HCT116 (cell line): ENCODE results near the gene PCGF5.
A peak's percentile ranks its signal among the peaks of the same experiment; 100 is the strongest.

Experiments used
- CEBPB ChIP-seq: IDR thresholded peaks from 2 replicates; pipeline ENCODE4 v1.6.1; 2012; ENCODE audit warnings: low read depth
- CTCF ChIP-seq, 3 experiments: fragments of 200-600 bp in 1 of 3; sonication (generic) in 1 of 3; IDR thresholded peaks in 2 of 3; conservative IDR thresholded peaks in 1 of 3; 2 replicates each; pipeline ENCODE4 v1.5.1; 2012 to 2017; ENCODE audit warnings: low read depth in 2 of 3, low read length in 2 of 3, antibody characterized with exemption in 1 of 3, borderline replicate concordance in 1 of 3, control low read depth in 1 of 3, mild to moderate bottlenecking in 1 of 3, mixed read lengths in 1 of 3, mixed run types in 1 of 3, moderate library complexity in 1 of 3; ENCODE audit not compliant: insufficient read depth in 1 of 3
- POLR2A ChIP-seq: IDR thresholded peaks from 2 replicates; pipeline ENCODE4 v1.7.0; 2011; ENCODE audit warnings: borderline replicate concordance; ENCODE audit not compliant: insufficient read depth, insufficient read length; ENCODE audit errors: extremely low read depth
- SIN3A ChIP-seq: IDR thresholded peaks from 2 replicates; pipeline ENCODE4 v1.6.1; 2012; ENCODE audit warnings: low read depth
- TCF7L2 ChIP-seq: IDR thresholded peaks from 2 replicates; pipeline ENCODE4 v1.7.0; 2011; ENCODE audit warnings: borderline replicate concordance, inconsistent platforms; ENCODE audit not compliant: insufficient read depth, insufficient read length; ENCODE audit errors: extremely low read depth
- YY1 ChIP-seq: IDR thresholded peaks from 2 replicates; pipeline ENCODE4 v1.6.1; 2011; ENCODE audit warnings: low read length, low read depth, moderate library complexity, mild to moderate bottlenecking; ENCODE audit not compliant: insufficient replicate concordance; ENCODE audit errors: extremely low read depth
- TF ChIP-seq, protein P1 (sequence below): IDR thresholded peaks from 2 replicates; pipeline ENCODE4 v1.6.1; 2012
- TF ChIP-seq, protein P2 (sequence below): IDR thresholded peaks from 2 replicates; pipeline ENCODE4 v1.6.1; 2012

DNA sequence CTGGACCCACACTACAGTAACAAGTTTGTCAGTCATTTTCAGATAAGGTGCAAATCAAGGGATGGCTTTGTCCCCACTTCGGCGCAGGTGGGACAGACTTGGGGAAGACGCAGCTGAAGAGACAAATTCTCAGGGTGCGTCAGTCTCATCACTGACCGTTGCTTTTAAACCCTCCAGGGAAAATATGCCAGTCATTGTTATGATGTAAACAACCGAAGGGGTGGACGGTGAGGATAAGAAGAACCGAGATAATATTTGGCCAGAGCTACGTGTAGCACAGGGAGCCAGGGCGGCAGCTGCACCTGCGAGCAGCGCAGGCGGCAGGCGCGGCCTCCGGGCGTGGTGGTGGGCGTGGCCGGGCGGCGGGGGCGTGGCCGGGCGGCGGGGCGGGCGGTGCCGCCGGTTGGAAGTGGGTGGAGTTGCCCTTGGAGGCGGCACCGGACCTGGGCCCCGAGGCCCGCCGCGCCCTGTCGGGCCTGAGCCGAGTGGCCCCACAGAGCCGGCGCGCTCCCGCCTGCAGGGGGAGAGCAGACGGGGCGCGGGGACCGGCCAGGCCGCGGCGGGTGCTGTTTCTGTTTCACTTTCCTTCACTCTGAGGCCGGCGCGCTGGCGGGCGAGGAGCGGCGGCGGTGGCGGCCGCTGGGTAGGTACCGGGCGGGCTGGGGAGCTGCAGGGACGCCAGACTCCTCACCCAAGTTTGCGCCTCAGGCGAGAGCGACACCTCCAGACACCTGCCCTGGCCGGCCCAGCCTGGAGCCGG, at the start of gene PCGF5:
- TF ChIP-seq CTCF (IDR thresholded peaks at IDR 0.05 in 2 of 3, conservative IDR thresholded peaks at IDR 0.05 in 1 of 3; ENCODE audit: borderline replicate concordance in 1 of 3, insufficient read depth in 1 of 3, low read depth in 2 of 3, low read length in 2 of 3) (peak in 1 of 3 experiments; percentile 35; a peak in 1 of 6 replicates), POLR2A (peak; percentile 45), CEBPB (no peak), SIN3A (0 out of 2 replicates have a peak, but pooled peaks have one; percentile 39), YY1 (no peak), TCF7L2 (no peak)
- TF ChIP-seq, protein P1, sequence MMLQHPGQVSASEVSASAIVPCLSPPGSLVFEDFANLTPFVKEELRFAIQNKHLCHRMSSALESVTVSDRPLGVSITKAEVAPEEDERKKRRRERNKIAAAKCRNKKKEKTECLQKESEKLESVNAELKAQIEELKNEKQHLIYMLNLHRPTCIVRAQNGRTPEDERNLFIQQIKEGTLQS: no peak
- TF ChIP-seq, protein P2, sequence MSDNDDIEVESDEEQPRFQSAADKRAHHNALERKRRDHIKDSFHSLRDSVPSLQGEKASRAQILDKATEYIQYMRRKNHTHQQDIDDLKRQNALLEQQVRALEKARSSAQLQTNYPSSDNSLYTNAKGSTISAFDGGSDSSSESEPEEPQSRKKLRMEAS: peak; percentile 50; the same call in 1 of the 2 replicates
